Endothelial cell of umbilical vein (primary cell): ENCODE data around the gene DAD1. TPM values are rescaled to one million over a fixed set of nuclear protein-coding genes. Genes with fewer than 3 reads are reported as not detected.

ENCODE experiments used
- BruUV-seq: library from RNA; stranded (reverse); fragments of 400-500 nt; replicated peaks from 2 replicates; lab custom pipeline; 2021; lab: Mats Ljungman, UMichigan
- CTCF ChIA-PET: fragments of 300-600, 350-600 bp; sonication (Branson Sonifier 250); formaldehyde crosslinking; loops from one replicate; lab custom pipeline; 2021; ENCODE audit warnings: antibody characterized with exemption, inconsistent platforms; lab: Charles Lee
- POLR2A ChIA-PET: fragments of 300-600, 350-600 bp; sonication (Branson Sonifier 250); formaldehyde crosslinking; loops from one replicate; lab custom pipeline; 2021; ENCODE audit warnings: antibody characterized with exemption, inconsistent platforms; lab: Charles Lee
- DNase-seq: peaks from one replicate; pipeline ENCODE4 v3.0.0-alpha.2; 2011; ENCODE audit warnings: low read depth, low spot score
- FAIRE-seq: peaks from 2 replicates; lab custom pipeline; 2011; peaks lifted over from hg19 to GRCh38; lab: Jason Lieb, UNC
- H2AFZ ChIP-seq: 2 replicates; pipeline ENCODE4 v1.6.0; 2012; ENCODE audit warnings: low read depth, low read length, control low read depth, inconsistent platforms
- H3K27ac ChIP-seq: 2 replicates; pipeline ENCODE4 v1.5.1; 2011; ENCODE audit warnings: low read depth, mild to moderate bottlenecking, control low read depth, low read length, moderate library complexity; ENCODE audit not compliant: insufficient read depth
- H3K27me3 ChIP-seq, 2 experiments: 2 replicates each; pipeline versions ENCODE4 v1.6.0 to v1.6.1; 2011; ENCODE audit warnings: low read length in 2 of 2, mixed read lengths in 1 of 2; ENCODE audit not compliant: control insufficient read depth in 2 of 2, insufficient read depth in 2 of 2
- H3K36me3 ChIP-seq, 2 experiments: 2 replicates in 1 of 2; 3 replicates in 1 of 2; pipeline ENCODE4 v1.5.1; 2011; ENCODE audit warnings: low read length in 2 of 2, mild to moderate bottlenecking in 1 of 2, moderate library complexity in 1 of 2; ENCODE audit not compliant: control insufficient read depth in 2 of 2, insufficient read depth in 2 of 2; ENCODE audit errors: extremely low read depth in 1 of 2
- H3K4me1 ChIP-seq: 3 replicates; pipeline ENCODE4 v1.5.1; 2011; ENCODE audit warnings: mild to moderate bottlenecking, low read length; ENCODE audit not compliant: control insufficient read depth, insufficient read depth; ENCODE audit errors: extremely low read depth
- H3K4me2 ChIP-seq: 2 replicates; pipeline ENCODE4 v1.6.1; 2011; ENCODE audit warnings: low read length, control low read depth, mixed read lengths; ENCODE audit not compliant: insufficient read depth
- H3K4me3 ChIP-seq, 3 experiments: fragments of 200-600 bp in 1 of 3; sonication (generic), shearing (Covaris generic) in 1 of 3; replicated peaks in 1 of 3; 2 replicates each; pipeline ENCODE4 v1.5.1; 2011 to 2016; ENCODE audit warnings: control low read depth in 3 of 3, low read length in 3 of 3, mild to moderate bottlenecking in 2 of 3, inconsistent platforms in 1 of 3, low read depth in 1 of 3, moderate library complexity in 1 of 3; ENCODE audit not compliant: insufficient read depth in 1 of 3
- H3K79me2 ChIP-seq: 2 replicates; pipeline ENCODE4 v1.6.0; 2012; ENCODE audit warnings: low read length, inconsistent platforms; ENCODE audit not compliant: control insufficient read depth, insufficient read depth
- H3K9ac ChIP-seq: replicated peaks from 2 replicates; pipeline ENCODE3; 2011; ENCODE audit warnings: low read length, control low read depth; ENCODE audit not compliant: insufficient read depth; ENCODE audit errors: extremely low read depth
- H3K9me1 ChIP-seq: replicated peaks from 3 replicates; pipeline ENCODE4 v1.6.0; 2011; ENCODE audit warnings: mild to moderate bottlenecking, low read length; ENCODE audit not compliant: control insufficient read depth, insufficient read depth; ENCODE audit errors: extremely low read depth
- H3K9me3 ChIP-seq: replicated peaks from 2 replicates; pipeline ENCODE4 v1.5.1; 2012; ENCODE audit warnings: low read length, inconsistent platforms; ENCODE audit not compliant: control insufficient read depth, insufficient read depth
- H4K20me1 ChIP-seq: replicated peaks from 2 replicates; pipeline ENCODE3; 2011; ENCODE audit warnings: mild to moderate bottlenecking, low read length; ENCODE audit not compliant: control insufficient read depth, insufficient read depth; ENCODE audit errors: extremely low read depth
- EZH2 ChIP-seq: IDR thresholded peaks from 2 replicates; pipeline ENCODE4 v1.6.1; 2012; ENCODE audit warnings: borderline replicate concordance, low read depth, mild to moderate bottlenecking, moderate library complexity, low read length, inconsistent platforms; ENCODE audit not compliant: severe bottlenecking
- FOS ChIP-seq: IDR thresholded peaks from 2 replicates; pipeline ENCODE4 v1.6.1; 2011; ENCODE audit warnings: mild to moderate bottlenecking, low read length, moderate library complexity, borderline replicate concordance; ENCODE audit not compliant: insufficient read depth
- GATA2 ChIP-seq: IDR thresholded peaks from 2 replicates; pipeline ENCODE4 v1.7.0; 2011; ENCODE audit warnings: low read depth, mild to moderate bottlenecking, moderate library complexity, mixed read lengths, low read length; ENCODE audit not compliant: insufficient read length, insufficient read depth
- JUN ChIP-seq: IDR thresholded peaks from 2 replicates; pipeline ENCODE4 v1.6.1; 2011; ENCODE audit warnings: borderline replicate concordance, low read depth; ENCODE audit not compliant: insufficient read length, insufficient read depth
- MYC ChIP-seq: IDR thresholded peaks from one replicate; pipeline ENCODE4 v1.6.1; 2011; ENCODE audit warnings: mild to moderate bottlenecking, low read depth, low read length
- POLR2A ChIP-seq: IDR thresholded peaks from 2 replicates; pipeline ENCODE4 v1.6.1; 2012; ENCODE audit warnings: low read depth, mild to moderate bottlenecking, control low read depth, low read length
- POLR2AphosphoS5 ChIP-seq: IDR thresholded peaks from 2 replicates; pipeline ENCODE4 v1.6.1; 2012; ENCODE audit warnings: low read depth, mild to moderate bottlenecking, control low read depth, low read length, moderate library complexity; ENCODE audit not compliant: insufficient read depth
- dilution Hi-C: fragments of 300-500 bp; cut with MboI; formaldehyde crosslinking; loops from one replicate; pipeline ENCODE4 v1.15.0; 2019; ENCODE audit warnings: low sequenced_read_pairs; ENCODE audit not compliant: extremely low pct_ligation_motif_present
- intact Hi-C: fragments of 100-400 bp; cut with micrococcal nuclease; formaldehyde crosslinking; loops from one replicate; pipeline ENCODE4 v1.10.0; 2022
- polyA plus RNA-seq, 4 experiments: library from polyadenylated mRNA; depleted of rRNA in 3 of 4; stranded (reverse) in 3 of 4; unstranded in 1 of 4; fragments of >200 nt; gene quantifications; 2 replicates each; pipeline versions ENCODE4 v1.2.1 to v1.2.3, GENCODE V29; 2011 to 2012; ENCODE audit warnings: missing spikeins in 1 of 4
- total RNA-seq: library from RNA; stranded (reverse); gene quantifications from 2 replicates; pipeline ENCODE4 v1.2.3, GENCODE V29; 2021
- TF ChIP-seq, protein P1 (sequence below): IDR thresholded peaks from 2 replicates; pipeline ENCODE4 v1.6.1; 2011; ENCODE audit not compliant: insufficient read depth, insufficient read length
- TF ChIP-seq, protein P2 (sequence below), 2 donors: IDR thresholded peaks; 1 replicate in 1 of 2; 2 replicates in 1 of 2; pipeline ENCODE4 v1.5.1; 2011; ENCODE audit warnings: low read length in 2 of 2, mild to moderate bottlenecking in 2 of 2, moderate library complexity in 2 of 2, control low read depth in 1 of 2, inconsistent platforms in 1 of 2, low read depth in 1 of 2; ENCODE audit not compliant: insufficient read depth in 1 of 2; ENCODE audit errors: extremely low read depth in 1 of 2

The DAD1 gene
- total and polyA plus RNA-seq, 2 donors (not counting 3 experiments of a cell fraction or from before 2014, with no cell fraction given), result 299 to 1,227 TPM

DNA sequence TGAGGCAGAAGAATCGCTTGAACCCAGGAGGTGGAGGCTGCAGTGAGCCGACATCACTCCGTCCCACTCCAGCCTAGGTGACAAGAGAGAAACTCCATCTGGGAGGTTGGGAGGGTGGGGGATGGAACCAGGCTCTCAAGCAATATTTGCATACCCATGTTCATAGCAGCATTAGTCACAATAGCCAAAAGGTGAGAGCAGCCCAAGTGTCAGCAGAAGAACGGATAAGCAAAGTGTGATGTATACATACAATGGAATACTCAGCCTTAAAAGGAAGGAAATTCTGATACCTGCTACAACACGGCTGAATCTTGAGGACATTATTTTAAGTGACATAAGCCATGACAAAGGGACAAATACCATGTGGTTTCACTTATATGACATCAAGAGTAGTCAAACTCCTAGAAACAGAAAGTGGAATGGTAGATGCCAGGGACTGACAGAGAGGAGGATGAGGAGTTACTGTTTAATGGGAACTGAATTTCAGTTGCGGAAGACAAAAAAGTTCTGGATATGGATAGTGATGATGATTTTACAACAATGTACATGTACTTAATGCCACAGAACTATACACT is 11.6 kb downstream of the DAD1 start:
- Histone ChIP-seq H3K4me3 (no peak overlapping the region), H3K36me3 (peaks cover 7 to 9% of the 10 kb centered on the region in 2 experiments), H3K9ac (no peak overlapping the region), H3K27ac (no peak overlapping the region), H3K9me3 (no peaks in the 10 kb centered on the region), H2AFZ (no peak overlapping the region), H3K4me2 (no peak overlapping the region), H3K4me1 (peaks cover 21% of the 10 kb centered on the region), H3K27me3 (no peaks in the 10 kb centered on the region), H3K9me1 (no peaks in the 10 kb centered on the region), H4K20me1 (peaks cover 4% of the 10 kb centered on the region), H3K79me2 (peaks cover 65% of the 10 kb centered on the region)
- intact Hi-C loops, result no loop called here
- no peak for DNase-seq
- POLR2A ChIA-PET, result no interaction called here
- dilution Hi-C loops, result no loop called here
- no TSS peak for BruUV-seq
- CTCF ChIA-PET, result no interaction called here
- no peak for FAIRE-seq
- TF ChIP-seq POLR2A (no peak), MYC (no peak), JUN (no peak), POLR2AphosphoS5 (no peak), FOS (no peak), GATA2 (no peak), EZH2 (no peak)
- TF ChIP-seq, protein P1, sequence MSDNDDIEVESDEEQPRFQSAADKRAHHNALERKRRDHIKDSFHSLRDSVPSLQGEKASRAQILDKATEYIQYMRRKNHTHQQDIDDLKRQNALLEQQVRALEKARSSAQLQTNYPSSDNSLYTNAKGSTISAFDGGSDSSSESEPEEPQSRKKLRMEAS, result no peak
- TF ChIP-seq, protein P2, sequence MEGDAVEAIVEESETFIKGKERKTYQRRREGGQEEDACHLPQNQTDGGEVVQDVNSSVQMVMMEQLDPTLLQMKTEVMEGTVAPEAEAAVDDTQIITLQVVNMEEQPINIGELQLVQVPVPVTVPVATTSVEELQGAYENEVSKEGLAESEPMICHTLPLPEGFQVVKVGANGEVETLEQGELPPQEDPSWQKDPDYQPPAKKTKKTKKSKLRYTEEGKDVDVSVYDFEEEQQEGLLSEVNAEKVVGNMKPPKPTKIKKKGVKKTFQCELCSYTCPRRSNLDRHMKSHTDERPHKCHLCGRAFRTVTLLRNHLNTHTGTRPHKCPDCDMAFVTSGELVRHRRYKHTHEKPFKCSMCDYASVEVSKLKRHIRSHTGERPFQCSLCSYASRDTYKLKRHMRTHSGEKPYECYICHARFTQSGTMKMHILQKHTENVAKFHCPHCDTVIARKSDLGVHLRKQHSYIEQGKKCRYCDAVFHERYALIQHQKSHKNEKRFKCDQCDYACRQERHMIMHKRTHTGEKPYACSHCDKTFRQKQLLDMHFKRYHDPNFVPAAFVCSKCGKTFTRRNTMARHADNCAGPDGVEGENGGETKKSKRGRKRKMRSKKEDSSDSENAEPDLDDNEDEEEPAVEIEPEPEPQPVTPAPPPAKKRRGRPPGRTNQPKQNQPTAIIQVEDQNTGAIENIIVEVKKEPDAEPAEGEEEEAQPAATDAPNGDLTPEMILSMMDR (IDR thresholded peaks at IDR 0.05; ENCODE audit: extremely low read depth in 1 of 2, insufficient read depth in 1 of 2, low read depth in 1 of 2, low read length in 2 of 2), result no peak
